HG03460 (cell line): Measurements from ENCODE around the gene ELAVL3.

ENCODE experiments used
- ATAC-seq: cut with Tn5 transposase; IDR thresholded peaks from one replicate; pipeline ENCODE4 v1.9.1; 2021; ENCODE audit not compliant: unreplicated experiment

Gene ELAVL3

GRCh38 chr19:11480715-11481533 lies at the start of gene ELAVL3:
Gene ELAVL3 (minus strand): TSS chr19:11481046. CDS start chr19:11480608, 438 bp downstream.
- no peak for ATAC-seq

DNA sequence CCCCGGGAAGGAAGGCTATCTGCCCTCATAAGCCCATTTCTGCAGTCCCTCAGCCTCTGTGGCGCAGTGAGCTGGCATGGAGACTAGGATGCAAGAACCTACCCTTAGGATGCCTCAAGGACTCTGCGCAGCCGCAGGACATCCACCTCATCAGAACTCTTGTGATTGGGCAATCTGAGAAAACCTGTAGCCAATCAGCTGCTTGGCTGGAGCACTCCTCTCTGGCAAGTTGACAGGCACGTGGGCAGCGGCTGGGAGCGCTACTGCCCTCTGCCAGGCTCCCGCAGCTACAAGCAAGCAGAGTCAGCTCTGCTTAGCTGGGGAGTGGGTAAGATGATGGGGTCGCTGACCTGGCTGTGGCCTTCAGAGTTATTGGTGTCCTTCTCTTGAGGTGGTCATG lies 49.6 kb upstream of the ELAVL3 start:
- ATAC-seq: no peak

- peak; percentile 93 for ATAC-seq
Observed at GRCh38 chr19:11528551-11529341, 47.9 kb upstream of the ELAVL3 start, which contains the start of gene ECSIT. Gene ECSIT (minus strand): TSS chr19:11529134. CDS start chr19:11519170, 9,964 bp downstream.

- ATAC-seq: no peak
Observed at GRCh38 chr19:11519138-11519537, 38.3 kb upstream of the ELAVL3 start.

- ATAC-seq: no peak
Observed at GRCh38 chr19:11513946-11514345, 33.1 kb upstream of the ELAVL3 start.

DNA sequence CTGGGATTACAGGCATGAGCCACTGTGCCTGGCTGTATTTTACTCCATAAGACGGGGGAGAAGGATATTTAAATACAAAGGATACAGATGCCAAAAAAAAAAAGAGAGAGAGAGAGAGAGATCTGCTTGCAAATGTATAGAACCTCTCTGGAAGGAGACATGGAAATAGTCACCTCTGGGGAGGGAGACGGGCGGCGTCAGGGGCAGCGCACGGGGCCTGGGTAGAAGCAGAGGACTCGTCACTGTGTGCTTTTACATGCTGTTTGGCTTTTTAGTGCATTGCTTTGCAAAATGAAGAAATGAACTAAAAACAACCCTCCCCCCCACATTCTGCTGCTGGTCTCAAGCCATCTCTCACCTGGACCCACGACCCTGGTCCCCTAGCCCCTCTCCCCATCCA lies 29.6 kb upstream of the ELAVL3 start:
- ATAC-seq: no peak

DNA sequence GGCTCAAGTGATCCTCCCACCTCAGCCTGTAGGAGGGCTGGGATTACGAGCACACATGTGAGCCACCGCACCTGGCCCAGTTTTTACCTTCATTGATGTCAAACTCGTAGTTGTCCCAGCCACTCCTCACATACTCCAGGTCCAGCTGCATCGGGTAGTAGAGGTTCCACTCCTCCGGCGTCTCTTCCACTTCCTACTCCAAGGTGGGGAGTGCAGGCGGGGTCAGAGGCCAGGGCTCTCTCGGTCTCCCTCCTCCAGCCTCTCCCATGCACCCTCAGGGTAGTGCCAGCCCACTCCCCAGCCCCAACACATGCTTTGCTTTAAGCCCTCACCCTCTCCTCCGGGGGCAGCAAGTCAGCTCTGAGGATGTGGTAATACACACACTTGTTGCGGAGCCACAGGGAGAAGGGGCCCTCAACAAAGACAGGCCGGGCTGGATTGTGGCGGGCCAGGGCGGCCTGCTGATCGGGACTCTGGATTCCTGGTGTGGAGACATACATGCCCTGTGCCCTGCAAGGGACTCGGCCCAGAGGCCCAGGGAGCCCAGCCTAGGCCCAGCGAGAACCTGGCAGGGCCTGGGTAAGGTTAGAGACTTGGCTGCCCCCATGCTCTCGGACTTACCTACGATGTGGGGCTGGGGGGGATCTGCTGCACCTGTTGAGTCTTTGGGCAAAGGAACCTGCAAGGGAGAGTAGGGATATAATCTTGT lies 26.7 kb upstream of the ELAVL3 start:
- ATAC-seq: no peak

DNA sequence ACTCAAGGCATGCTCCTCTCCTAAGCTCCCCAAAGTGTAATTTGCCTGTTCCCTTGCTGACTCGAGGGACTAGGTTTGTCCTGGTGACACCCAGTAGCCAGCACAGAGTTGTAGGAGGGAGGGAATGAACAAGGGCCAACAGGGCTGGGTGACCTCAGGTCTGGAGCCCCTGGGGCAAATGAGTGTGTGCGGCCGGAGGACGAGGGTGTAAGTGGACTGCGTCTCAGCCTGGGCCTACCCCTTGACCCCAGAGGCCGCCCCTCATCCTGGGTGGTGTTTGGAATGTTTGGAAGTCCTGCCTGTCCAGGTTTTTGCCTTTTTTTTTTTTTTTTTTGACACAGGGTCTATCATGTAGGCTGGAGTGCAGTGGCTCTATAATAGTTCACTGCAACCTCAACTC lies 26.1 kb upstream of the ELAVL3 start:
- no peak for ATAC-seq

DNA sequence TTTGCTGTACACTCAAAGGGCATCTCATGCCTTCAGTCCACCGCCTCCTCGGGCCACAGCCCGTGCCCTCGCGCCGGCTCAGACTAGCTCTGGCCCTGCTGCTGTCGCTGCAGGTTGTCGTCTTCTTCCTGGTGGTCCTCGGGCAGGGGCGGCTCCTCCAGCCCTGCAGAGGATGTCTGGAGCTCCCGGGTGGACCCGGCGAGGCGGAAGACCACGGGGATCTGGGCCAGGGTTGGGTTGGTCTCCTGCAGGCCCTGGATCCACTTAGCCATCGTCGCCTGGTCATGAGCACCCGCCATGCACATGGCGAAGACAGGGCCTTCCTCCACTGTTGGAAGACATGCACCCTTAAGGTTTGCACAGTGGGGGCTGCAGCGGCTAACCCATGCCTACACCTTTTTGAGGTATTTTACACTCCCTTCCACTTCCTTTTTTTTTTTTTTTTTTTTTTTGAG lies 25.3 kb upstream of the ELAVL3 start:
- peak; percentile 22 for ATAC-seq

DNA sequence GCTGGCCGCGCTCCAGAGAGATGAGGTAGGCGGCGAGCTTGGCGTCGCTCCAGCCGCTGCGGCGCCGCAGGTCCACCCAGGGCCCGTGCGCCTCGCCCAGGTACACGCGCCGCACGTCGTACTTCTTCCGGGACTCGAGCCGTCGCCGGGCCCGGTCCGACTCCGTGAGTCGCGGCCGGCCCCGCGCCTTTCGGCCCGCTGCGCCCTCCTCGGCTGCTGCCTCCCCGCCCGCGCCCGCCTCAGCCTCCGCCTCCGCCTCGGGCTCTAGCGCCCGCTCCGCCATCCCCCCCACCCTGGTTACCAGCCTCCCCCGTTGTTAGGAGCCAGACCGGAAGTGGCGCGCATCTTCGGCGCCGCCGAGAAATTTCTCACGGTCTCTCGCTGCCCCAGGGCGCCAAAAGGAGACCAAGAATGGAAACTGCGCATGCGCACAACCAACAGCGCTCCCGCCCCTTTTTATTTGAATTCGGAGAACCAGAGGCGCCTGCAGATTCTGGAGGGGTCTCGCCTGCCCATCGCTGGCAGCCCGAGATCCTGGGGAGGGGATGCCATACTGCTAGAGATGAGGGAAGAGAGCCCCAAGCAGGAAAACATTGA lies 24.8 kb upstream of the ELAVL3 start, which contains the start of gene ZNF653:
ZNF653 (minus strand) TSS at position 336 of the 597 bp plus-strand sequence; CDS start at position 283, 53 bp downstream.
- peak; percentile 55 for ATAC-seq

DNA sequence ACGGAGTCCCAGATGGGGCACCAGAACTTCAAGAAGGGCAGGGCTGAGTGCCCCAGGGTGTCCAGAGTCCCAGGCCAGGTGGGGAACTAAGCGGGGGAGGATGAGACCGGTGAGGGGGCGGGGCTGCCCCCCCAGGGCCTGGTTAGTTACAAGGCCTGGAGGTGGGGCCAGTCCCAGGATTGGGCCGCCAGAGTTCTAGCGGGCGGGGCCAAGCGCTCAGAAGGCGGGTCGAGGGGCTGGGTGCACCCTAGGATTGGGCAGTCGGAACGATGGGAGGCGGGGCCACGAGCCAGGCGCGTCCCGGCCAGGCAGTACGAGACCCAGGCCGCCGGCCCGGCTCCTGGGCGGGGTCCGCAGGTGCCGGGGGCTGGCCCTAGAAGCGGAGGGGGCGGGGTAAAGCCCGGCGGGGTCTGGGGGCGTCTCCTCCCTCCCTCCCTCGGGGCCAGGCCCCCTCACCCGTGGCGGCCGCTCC lies 24.2 kb upstream of the ELAVL3 start:
- peak; percentile 79 for ATAC-seq

GRCh38 chr19:11504502-11505031 lies 23.7 kb upstream of the ELAVL3 start:
- ATAC-seq: no peak

- no peak for ATAC-seq
Observed at GRCh38 chr19:11499890-11500420, 19.1 kb upstream of the ELAVL3 start.

DNA sequence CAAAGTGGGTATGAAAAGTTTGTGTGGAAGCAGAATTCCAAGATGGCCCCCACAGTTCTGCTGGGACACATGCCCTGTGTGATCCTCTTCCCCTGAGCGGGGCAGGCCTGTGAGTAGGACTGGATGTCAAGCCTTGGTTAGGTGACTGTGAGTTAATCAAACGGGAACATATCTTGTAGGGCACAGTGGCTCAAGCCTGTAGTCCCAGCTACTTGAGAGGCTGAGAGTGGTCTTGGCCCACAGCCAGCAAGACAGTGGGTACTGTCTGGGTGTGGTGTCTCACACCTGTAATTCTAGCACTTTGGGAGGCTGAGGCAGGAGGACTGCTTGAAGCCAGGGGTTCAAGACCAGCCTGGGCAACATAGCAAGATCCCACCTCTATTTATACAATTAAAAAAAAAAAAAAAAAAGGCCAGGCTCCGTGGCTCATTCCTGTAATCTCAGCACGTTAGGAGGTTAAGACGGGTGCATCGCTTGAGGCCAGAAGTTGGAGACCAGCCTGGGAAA lies 18.4 kb upstream of the ELAVL3 start:
- no peak for ATAC-seq

- no peak for ATAC-seq
Observed at GRCh38 chr19:11496391-11497163, 15.7 kb upstream of the ELAVL3 start.

DNA sequence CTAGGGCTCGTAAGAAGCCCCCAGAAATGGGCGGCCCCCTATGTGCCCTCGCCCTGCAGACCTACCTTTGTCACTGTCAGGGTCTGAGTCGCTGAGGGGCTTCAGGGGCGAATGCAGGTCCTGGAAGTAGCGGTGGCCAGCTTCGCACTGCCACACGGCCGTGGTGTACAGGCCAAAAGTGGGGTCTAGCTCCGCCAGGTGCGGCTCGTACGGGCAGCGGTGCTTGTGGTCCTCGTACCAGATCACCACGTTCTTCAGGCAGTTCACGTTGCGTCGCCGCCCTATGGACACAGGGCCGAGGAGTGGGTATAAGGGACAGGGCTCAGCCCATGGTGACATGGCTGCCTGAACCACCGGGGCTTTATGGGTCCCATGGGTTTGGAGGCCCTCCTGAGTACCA lies 15.0 kb upstream of the ELAVL3 start:
- no peak for ATAC-seq

DNA sequence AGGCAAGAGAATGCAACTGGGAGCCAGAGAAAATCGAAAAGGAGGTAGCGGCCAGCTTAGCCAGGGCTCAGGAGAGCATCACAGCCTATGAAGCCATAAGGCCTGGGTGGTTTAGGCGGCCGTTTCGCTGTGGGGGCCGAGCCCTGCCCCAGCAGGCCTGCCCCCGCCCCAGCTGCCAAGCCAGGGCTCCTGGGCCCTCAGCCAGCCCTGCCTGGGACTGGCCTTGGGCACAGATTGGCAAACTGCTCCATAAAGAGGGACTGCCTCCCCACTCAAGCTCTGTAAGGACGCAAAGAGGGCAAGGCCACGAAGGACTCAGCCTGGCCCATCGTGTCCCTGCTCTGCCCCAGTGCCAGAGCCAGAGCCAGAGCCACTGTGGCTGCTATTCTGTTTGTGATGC lies 14.6 kb upstream of the ELAVL3 start:
- ATAC-seq: no peak

DNA sequence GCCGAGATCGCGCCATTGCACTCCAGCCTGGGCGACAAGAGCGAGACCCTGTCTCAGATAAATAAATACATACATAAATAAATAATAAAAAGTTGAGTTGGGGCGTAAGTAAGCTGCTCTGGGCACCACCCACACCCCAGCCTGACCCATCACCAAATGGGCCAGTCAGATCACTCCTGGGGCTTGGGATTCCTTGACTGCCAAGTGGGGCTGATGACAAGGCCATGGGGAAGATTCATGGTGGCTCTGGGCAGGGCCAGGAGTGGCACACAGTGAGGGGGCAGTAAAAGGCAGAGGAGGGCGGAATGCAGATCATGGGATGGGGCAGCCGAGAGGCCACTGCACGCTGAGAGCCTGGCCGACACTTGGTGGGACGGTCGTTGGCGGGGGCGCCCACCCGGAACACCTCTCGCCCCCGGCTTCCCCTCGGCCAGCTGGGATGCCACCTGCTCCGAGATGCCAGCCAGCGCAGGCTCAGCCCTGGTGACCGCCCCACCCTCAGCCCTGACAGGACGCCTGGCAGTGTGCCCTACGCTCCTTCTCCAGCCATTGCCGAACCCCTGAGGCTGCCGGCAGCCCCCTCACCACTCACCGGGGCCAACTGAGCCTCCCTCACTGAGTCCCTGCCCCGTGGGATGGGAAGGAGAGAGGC lies 13.9 kb upstream of the ELAVL3 start:
- no peak for ATAC-seq

- no peak for ATAC-seq
Observed at GRCh38 chr19:11489378-11489777, 8.5 kb upstream of the ELAVL3 start.
